Measurements from ENCODE around the gene MCUB. TPM values are rescaled to one million over a fixed set of nuclear protein-coding genes. Genes with fewer than 3 reads are reported as not detected.

Gene MCUB
- total and polyA plus RNA-seq, 5 experiments from 2014 or later, result 147 to 201 (median 160) TPM

DNA sequence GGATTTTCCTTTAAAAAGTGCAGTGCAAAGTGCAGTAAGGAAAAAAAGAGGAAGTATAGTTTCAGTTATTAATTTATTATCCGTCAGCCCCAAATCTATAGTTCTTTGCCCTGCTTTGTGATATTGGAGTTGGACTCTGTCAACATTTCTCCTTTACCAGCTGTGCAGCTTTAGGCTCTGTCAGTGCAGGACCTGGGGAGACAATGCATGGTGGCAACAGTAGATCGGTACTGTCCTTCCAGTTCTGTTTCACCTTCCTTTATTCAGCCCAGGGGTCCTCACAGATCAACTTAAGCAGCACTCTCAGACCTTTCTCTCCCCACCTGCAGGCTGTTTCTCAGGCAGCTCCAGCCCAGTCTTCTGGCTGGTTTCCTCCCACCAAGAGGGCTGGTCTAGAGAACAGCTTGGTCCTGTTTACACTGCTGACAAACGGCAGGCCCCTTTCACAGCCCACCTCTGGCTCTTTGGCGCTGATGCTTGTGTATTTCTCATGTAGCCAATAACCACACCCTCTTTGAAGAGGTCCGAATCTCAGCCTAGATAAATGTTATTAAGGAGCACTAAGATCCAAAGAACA is 71.6 kb downstream of the MCUB start:
- H3K27me3 Mint-ChIP-seq, result no peaks in the 10 kb centered on the region
- H3K4me1 Mint-ChIP-seq, result peaks cover 30 to 79% (median 67%) of the 10 kb centered on the region in 4 donors
- DNase-seq (peak in 3 of 10 donors; percentile 5 to 23 (median 18)), ATAC-seq (peak; percentile 63 to 77)
- H3K4me3 Mint-ChIP-seq, result peak overlapping the region; percentile 3 to 66 (median 54)
- peaks cover 0 to 11% (median 0%) of the 10 kb centered on the region in 9 donors for H3K9me3 Mint-ChIP-seq
- H3K36me3 Mint-ChIP-seq, result peaks cover under 1 to 32% (median 19%) of the 10 kb centered on the region in 3 donors
- POLR2A ChIA-PET, result interaction anchor here (0.6 to 1.3 kb wide), 3 partner anchors 17 to 43 kb away, joined by 3 to 4 read pairs (median 3); no protein-coding TSS in a partner anchor
- peak overlapping the region; percentile 77 to 93 (median 82) for H3K27ac Mint-ChIP-seq

DNA sequence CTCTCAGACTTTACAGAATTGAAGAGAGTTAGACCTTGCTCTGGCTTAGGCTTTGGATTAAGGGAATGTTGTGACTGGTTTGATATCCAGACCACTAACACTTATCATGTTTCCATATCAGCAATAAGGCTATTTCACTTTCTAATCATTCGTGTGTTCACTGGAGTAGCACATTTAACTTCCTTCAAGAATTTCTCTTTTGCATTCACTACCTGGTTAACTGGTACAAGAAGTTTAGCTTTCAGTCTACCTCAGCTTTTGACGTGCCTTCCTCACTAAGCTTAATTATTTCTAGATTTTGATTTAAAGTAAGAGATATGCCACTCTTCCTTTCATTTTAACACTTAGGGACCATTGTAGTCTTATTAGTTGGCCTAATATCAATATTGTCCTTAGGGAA is 80.6 kb downstream of the MCUB start:
- POLR2A ChIA-PET, result interaction anchor here (0.6 to 1.1 kb wide), 3 partner anchors 10 to 81 kb away, joined by 3 to 4 read pairs (median 3); partner anchors contain the start of gene MCUB
- H3K9me3 Mint-ChIP-seq, result peaks cover 0 to 20% (median 6%) of the 10 kb centered on the region in 9 donors
- H3K27me3 Mint-ChIP-seq, result no peaks in the 10 kb centered on the region
- no peak for DNase-seq
- peaks cover 15 to 40% (median 29%) of the 10 kb centered on the region in 3 donors for H3K36me3 Mint-ChIP-seq
- peak overlapping the region in 3 of 10 donors; percentile 16 to 26 (median 17) for H3K4me3 Mint-ChIP-seq
- ATAC-seq, result no peak
- peak overlapping the region; percentile 2 to 92 (median 71) for H3K27ac Mint-ChIP-seq
- H3K4me1 Mint-ChIP-seq, result peaks cover 26 to 69% (median 53%) of the 10 kb centered on the region in 4 donors

DNA sequence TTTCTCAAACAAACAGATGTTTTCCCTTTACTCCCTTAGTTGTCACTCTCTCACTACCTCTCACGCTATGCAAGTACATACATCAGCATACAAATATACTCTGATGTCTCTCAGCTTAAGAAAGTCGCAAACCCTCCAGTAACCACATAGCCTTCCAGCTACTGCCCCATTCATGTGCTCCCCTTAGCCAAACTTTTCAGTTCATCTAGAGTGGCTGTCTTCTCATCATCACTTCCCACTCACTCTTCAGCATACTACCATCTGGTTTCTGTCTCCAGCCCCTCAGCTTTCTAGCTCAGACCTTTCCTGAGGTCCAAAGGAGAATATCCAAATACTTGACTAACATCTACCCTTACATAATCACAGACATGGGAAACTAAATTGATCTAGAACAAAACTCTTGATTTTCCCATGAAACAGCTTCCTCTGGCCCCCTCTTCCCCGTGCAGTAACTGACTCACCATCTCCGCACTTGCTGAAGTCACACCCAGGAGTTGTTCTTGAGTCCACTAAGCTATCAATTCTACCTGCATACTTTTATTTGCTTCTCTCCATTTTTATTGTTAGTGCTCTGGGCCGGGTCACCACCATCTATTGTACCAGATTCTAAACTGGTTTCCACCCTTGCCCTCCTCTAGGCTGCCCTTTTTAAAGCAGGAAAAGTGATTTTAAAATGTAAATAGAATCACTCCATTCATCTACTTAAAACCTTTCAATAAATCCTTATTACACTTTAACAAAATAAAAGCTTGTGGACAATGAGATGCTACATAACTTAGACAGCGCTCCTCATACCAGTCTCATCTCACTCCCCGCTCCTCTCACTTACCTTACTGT is 86.0 kb downstream of the MCUB start:
- Mint-ChIP-seq H3K9me3 (no peaks in the 10 kb centered on the region), H3K27me3 (no peaks in the 10 kb centered on the region), H3K27ac (no peak overlapping the region), H3K36me3 (no peaks in the 10 kb centered on the region), H3K4me1 (peaks cover 15 to 52% (median 47%) of the 10 kb centered on the region in 4 donors), H3K4me3 (no peak overlapping the region)
- DNase-seq, result no peak
- ATAC-seq, result peak in 1 of 2 donors; percentile 14
- POLR2A ChIA-PET, result interaction anchor here (0.7 to 2.4 kb wide), 8 partner anchors 13 to 213 kb away, joined by 3 to 9 read pairs (median 4); partner anchors contain the start of genes CASP6, MCUB and SEC24B

DNA sequence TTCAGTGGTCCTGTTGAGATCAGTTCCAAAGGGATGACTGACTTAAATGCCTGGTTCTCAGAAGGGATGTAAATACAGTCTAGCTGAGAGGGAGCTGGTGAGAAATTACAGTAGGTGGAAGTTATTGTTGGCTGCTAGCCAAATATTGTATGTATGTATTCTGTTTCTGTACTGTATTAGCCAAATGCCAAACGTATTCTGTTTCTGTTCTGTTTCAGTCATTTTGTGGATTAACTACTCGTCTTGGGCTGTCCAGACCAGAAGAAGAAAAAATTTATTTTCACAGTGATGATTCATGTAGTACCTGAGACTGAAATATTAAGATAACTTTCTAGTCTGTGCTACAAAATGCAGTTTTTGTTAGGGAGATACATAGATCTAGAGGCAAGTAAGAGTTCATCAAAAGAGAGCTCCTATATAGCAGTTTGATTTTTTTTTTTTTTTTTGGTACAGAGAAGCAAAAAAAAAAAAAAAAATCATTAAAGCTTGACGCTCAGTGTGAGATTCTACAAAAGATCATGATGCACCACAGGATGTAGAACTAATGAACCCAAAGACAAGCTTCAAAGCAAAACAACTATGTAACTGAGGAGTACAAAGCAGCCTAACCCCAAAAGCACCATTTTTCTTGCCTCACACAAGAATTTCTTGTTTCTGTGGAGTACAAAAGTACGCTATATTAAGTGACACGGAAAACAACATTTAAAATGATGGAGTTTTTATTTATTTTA is 88.4 kb downstream of the MCUB start:
- peak overlapping the region in 9 of 10 donors; percentile 29 to 86 (median 75) for H3K4me3 Mint-ChIP-seq
- peaks cover 8 to 18% (median 15%) of the 10 kb centered on the region in 3 donors for H3K36me3 Mint-ChIP-seq
- DNase-seq (peak in 8 of 10 donors; percentile 20 to 88 (median 68)), ATAC-seq (peak; percentile 84 to 96)
- peaks cover 19 to 48% (median 43%) of the 10 kb centered on the region in 4 donors for H3K4me1 Mint-ChIP-seq
- peaks cover 0 to 18% (median 10%) of the 10 kb centered on the region in 9 donors for H3K9me3 Mint-ChIP-seq
- H3K27ac Mint-ChIP-seq, result peak overlapping the region in 6 of 10 donors; percentile 89 to 96 (median 92)
- no peaks in the 10 kb centered on the region for H3K27me3 Mint-ChIP-seq
- POLR2A ChIA-PET, result interaction anchor here (0.6 to 3.2 kb wide), 14 partner anchors 8 to 215 kb away, joined by 3 to 54 read pairs (median 3); partner anchors contain the start of genes CASP6 and MCUB

DNA sequence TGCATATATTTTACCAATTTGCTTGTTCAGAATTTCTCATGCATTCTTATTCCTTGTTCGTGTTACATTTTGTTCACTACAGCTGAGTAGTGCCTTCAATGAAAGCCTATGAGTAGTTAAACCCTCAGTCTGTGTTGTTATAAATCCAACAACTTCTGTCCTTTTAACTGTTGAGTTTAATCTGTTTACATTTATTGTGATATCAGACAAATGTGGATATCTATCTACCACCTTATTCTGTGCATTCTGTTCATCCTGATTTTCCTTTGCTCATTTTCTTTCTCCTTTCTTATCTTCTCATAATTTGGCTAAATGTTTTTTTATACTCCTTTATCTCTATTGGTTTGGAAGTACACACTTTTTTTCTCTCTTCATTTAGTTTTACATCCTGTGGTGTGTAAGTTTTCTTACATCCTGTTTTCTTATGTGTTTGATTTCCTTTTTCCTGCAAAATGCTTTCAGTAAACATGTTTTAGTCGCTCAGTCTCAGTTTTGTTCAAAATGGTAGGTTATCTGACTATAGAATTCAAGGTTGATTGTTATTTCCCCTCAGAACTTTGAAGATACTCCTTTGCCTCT is 89.0 kb downstream of the MCUB start:
- H3K36me3 Mint-ChIP-seq, result peaks cover 8 to 22% (median 18%) of the 10 kb centered on the region in 3 donors
- POLR2A ChIA-PET, result interaction anchor here (0.6 to 3.2 kb wide), 13 partner anchors 9 to 216 kb away, joined by 3 to 54 read pairs (median 3); partner anchors contain the start of genes CASP6 and MCUB
- ATAC-seq (peak; percentile 21 to 35), DNase-seq (peak in 2 of 10 donors; percentile 54 to 63)
- peaks cover 19 to 44% (median 41%) of the 10 kb centered on the region in 4 donors for H3K4me1 Mint-ChIP-seq
- peak overlapping the region in 9 of 10 donors; percentile 66 to 82 (median 75) for H3K4me3 Mint-ChIP-seq
- H3K27me3 Mint-ChIP-seq, result no peaks in the 10 kb centered on the region
- H3K9me3 Mint-ChIP-seq, result peaks cover 0 to 19% (median 10%) of the 10 kb centered on the region in 9 donors
- H3K27ac Mint-ChIP-seq, result peak overlapping the region in 6 of 10 donors; percentile 89 to 96 (median 92)

DNA sequence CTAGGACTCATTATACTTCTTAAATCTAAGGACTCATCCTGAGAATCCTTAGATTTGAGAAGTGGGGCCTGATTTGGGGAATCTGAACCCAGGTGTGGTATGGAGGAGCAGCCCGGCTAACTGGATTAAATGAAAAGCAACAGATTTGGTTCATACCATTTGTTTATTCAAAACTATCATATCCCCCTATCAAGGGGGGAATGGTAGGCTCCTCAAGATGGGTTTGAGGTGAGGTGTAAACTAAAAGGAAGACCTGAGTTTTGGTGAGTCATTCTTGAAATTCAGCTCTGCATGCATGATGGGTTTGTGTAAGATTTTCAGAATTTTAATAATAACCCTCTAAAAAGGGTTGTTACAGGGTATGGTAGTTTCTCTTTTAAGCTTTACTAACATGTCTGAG is 89.8 kb downstream of the MCUB start:
- Mint-ChIP-seq H3K27me3 (no peaks in the 10 kb centered on the region), H3K9me3 (peaks cover 0 to 22% (median 10%) of the 10 kb centered on the region in 9 donors), H3K36me3 (peaks cover 8 to 30% (median 22%) of the 10 kb centered on the region in 3 donors), H3K4me1 (peaks cover 17 to 50% (median 44%) of the 10 kb centered on the region in 4 donors), H3K4me3 (peak overlapping the region in 6 of 10 donors; percentile 7 to 72 (median 52)), H3K27ac (peak overlapping the region in 7 of 10 donors; percentile 51 to 92 (median 86))
- DNase-seq (no peak), ATAC-seq (peak in 1 of 2 donors; percentile 7)
- POLR2A ChIA-PET, result interaction anchor here (3.2 kb wide), 1 partner anchor 90 kb away, joined by 54 read pairs; the partner anchor contains the start of gene MCUB

DNA sequence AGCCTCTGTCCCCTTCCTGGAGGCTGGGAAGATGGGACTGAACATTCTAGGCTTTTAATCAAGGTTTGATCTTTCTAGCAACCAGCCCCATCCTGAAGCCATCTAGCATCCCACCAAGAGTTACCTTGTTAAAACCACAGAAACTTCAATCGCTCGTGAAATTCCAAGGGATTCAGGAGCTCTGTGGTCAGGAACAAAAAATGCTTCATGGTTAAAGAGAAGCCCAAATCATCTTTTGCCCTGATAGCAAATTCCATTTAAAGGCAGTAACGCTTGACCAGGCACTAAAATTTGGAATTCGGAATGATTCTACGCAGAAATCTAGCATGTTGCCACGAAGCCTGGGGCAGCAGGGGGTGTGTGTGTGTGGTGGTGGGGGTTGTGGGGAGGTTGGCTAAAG is 95.3 kb downstream of the MCUB start:
- Mint-ChIP-seq H3K4me1 (peaks cover 10 to 71% (median 47%) of the 10 kb centered on the region in 4 donors), H3K27me3 (no peaks in the 10 kb centered on the region), H3K4me3 (peak overlapping the region in 1 of 10 donors; percentile 44), H3K36me3 (peaks cover 8 to 33% (median 31%) of the 10 kb centered on the region in 3 donors), H3K27ac (peak overlapping the region; percentile 7 to 91 (median 78)), H3K9me3 (peaks cover 0 to 22% (median 10%) of the 10 kb centered on the region in 9 donors)
- DNase-seq (no peak), ATAC-seq (peak in 1 of 2 donors; percentile 30)
- POLR2A ChIA-PET, result interaction anchor here (1.6 kb wide), 1 partner anchor 94 kb away, joined by 3 read pairs; no protein-coding TSS in a partner anchor

DNA sequence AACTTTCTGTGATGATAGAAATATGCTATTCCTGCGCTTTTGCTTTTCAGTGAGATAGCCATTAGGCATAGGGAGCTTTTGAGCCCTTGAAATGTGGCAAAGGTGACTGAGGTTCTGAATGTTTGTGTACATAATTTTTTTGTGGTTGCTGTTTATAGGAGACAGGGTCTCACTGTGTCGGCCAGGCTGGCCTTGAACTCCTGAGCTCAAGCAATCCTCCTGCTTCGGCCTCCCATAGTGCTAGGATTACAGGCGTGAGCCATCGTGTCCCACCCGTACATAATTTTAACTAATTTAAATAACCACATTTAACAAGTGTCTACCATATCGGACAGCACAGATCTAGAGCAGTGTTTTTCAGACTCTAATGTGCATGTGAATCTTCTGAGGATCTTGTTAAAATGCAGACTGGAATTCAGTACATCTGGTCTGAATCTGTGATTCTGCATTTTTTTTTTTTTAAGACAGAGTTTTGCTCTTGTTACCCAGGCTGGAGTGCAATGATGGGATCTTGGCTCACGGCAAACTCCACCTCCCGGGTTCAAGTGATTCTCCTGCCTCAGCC is 97.9 kb downstream of the MCUB start:
- H3K27me3 Mint-ChIP-seq, result no peaks in the 10 kb centered on the region
- ATAC-seq (no peak), DNase-seq (no peak)
- peaks cover 5 to 59% (median 30%) of the 10 kb centered on the region in 4 donors for H3K4me1 Mint-ChIP-seq
- peak overlapping the region in 2 of 10 donors; percentile 11 to 33 for H3K4me3 Mint-ChIP-seq
- peak overlapping the region in 9 of 10 donors; percentile 37 to 91 (median 84) for H3K27ac Mint-ChIP-seq
- peaks cover 0 to 10% (median 0%) of the 10 kb centered on the region in 9 donors for H3K9me3 Mint-ChIP-seq
- POLR2A ChIA-PET, result interaction anchor here (1.2 to 1.9 kb wide), 2 partner anchors 98 to 111 kb away, joined by 5 to 14 read pairs; partner anchors contain the start of gene MCUB
- peaks cover 0 to 38% (median 22%) of the 10 kb centered on the region in 3 donors for H3K36me3 Mint-ChIP-seq

DNA sequence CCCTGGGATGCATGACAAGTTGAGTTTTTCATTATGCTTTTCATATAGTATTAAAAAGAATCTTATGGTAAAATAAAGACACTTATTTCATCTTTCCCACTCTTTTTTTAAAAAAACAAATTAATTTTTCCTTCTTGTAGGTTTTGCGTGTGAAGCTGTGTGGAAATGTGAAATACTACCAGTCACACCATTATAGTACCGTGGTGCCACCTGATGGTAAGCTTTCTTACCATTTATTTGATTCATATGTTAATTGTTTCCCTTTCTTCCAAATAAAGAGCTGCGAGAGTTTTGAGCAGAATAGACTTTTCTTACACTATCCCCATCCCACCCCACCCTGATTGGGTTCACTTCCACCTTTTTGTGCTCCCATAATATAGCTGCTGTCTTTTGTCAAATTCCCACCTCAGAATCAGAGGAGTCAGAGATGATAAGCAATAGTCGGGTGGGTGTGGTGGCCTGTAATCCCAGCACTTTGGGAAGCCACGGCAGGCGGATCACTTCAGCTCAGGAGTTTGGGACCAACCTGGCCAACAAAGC is 98.9 kb downstream of the MCUB start:
- POLR2A ChIA-PET, result interaction anchor here (0.5 to 1.9 kb wide), 7 partner anchors 13 to 225 kb away, joined by 4 to 14 read pairs (median 5); partner anchors contain the start of genes MCUB and SEC24B
- ATAC-seq (peak in 1 of 2 donors; percentile 43), DNase-seq (peak in 3 of 10 donors; percentile 24 to 39 (median 37))
- H3K4me1 Mint-ChIP-seq, result peaks cover 5 to 67% (median 32%) of the 10 kb centered on the region in 4 donors
- H3K4me3 Mint-ChIP-seq, result peak overlapping the region in 2 of 10 donors; percentile 27 to 34
- peaks cover 0 to 43% (median 15%) of the 10 kb centered on the region in 3 donors for H3K36me3 Mint-ChIP-seq
- H3K9me3 Mint-ChIP-seq, result peaks cover 0 to 6% (median 0%) of the 10 kb centered on the region in 9 donors
- no peaks in the 10 kb centered on the region for H3K27me3 Mint-ChIP-seq
- H3K27ac Mint-ChIP-seq, result peak overlapping the region in 8 of 10 donors; percentile 66 to 91 (median 82)

DNA sequence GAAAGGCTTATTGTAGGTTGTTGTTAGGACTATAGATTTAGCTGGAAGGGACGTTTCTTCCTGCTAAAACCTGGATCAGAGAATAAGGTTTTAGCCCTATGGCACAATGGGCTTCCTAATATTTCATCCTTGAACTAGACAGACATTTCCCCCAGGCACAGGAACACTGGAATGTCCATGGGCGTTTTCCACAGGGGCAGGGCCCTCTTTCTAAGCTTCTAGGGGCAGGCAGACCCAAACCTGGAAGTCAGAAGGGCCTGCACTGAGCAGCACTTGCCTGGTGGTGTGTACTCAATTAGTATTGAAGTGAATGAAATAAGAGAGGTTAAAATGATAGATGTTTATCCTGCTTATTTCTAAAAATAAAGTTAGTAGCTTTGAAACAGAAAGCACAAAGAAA is 102.1 kb downstream of the MCUB start:
- Mint-ChIP-seq H3K27me3 (no peaks in the 10 kb centered on the region), H3K4me1 (peaks cover 13 to 62% (median 40%) of the 10 kb centered on the region in 4 donors), H3K27ac (peak overlapping the region in 7 of 10 donors; percentile 9 to 93 (median 59)), H3K4me3 (no peak overlapping the region), H3K9me3 (no peaks in the 10 kb centered on the region), H3K36me3 (peaks cover 0 to 58% (median 7%) of the 10 kb centered on the region in 3 donors)
- POLR2A ChIA-PET, result interaction anchor here (0.8 kb wide), 1 partner anchor 134 kb away, joined by 3 read pairs; no protein-coding TSS in a partner anchor
- DNase-seq (no peak), ATAC-seq (no peak)

Data from naive thymus-derived CD8-positive, alpha-beta T cell (primary cell).